Left lung (tissue), 10 donors: ENCODE results near the gene DGKB. TPM values are rescaled to one million over a fixed set of nuclear protein-coding genes. Genes with fewer than 3 reads are reported as not detected.

Source experiments
- ATAC-seq: fragments of 200-7000 bp; cut with Tn5 transposase; one replicate; pipeline ENCODE4 v1.9.1; 2020; ENCODE audit warnings: moderate library complexity
- DNase-seq, 4 donors: peaks; one replicate each; pipeline ENCODE4 v3.0.0-alpha.2; 2013 to 2020
- H3K27ac ChIP-seq, 2 donors: fragments of 200-600 bp; sonication (generic) in 1 of 2; one replicate each; pipeline versions ENCODE4 v1.5.0 to v1.8.0; 2020 to 2021
- H3K27me3 ChIP-seq, 2 donors: fragments of 200-600 bp; sonication (generic) in 1 of 2; one replicate each; pipeline versions ENCODE4 v1.5.0 to v1.8.0; 2020 to 2021
- H3K36me3 ChIP-seq, 2 donors: fragments of 200-600 bp; sonication (generic) in 1 of 2; one replicate each; pipeline versions ENCODE4 v1.5.0 to v1.8.0; 2020 to 2021
- H3K4me1 ChIP-seq, 2 donors: fragments of 200-600 bp; one replicate each; pipeline ENCODE4 v1.8.0; 2021
- H3K4me3 ChIP-seq, 2 donors: fragments of 200-600 bp; sonication (generic) in 1 of 2; one replicate each; pipeline versions ENCODE4 v1.5.0 to v1.8.0; 2020 to 2021; ENCODE audit warnings: mild to moderate bottlenecking in 1 of 2
- H3K9me3 ChIP-seq, 2 donors: fragments of 200-600 bp; sonication (generic) in 1 of 2; one replicate each; pipeline versions ENCODE4 v1.5.0 to v1.8.0; 2020 to 2021
- CTCF ChIP-seq, 2 donors: fragments of 200-600 bp; sonication (generic) in 1 of 2; IDR thresholded peaks; one replicate each; pipeline versions ENCODE4 v1.5.0 to v1.8.0; 2021; ENCODE audit warnings: antibody characterized with exemption in 2 of 2
- intact Hi-C, 2 donors: fragments of 100-400 bp; cut with DNase I; formaldehyde crosslinking; loops; one replicate each; pipeline versions ENCODE4 v1.11.2 to v1.14.2; 2022
- polyA plus RNA-seq, 6 donors: library from polyadenylated mRNA; unstranded; fragments of 120-200 nt; gene quantifications; one replicate each; pipeline ENCODE4 v1.2.1, GENCODE V29; 2013; ENCODE audit not compliant: insufficient read length in 6 of 6
- total RNA-seq, 2 donors: library from RNA; stranded (reverse); fragmentation: NEBNext Ultra II Directional; extraction: Animal tissue kit (Norgen Biotek cat#: 25700); gene quantifications; one replicate each; pipeline ENCODE4 v1.2.1, GENCODE V29; 2021
- donor health status: DM: no; HTN: yes; CAD: no.
- donor health status: DM: no; HTN: no; CAD: no.

DGKB gene
- total and polyA plus RNA-seq, 8 donors: 0.15 to 0.31 (median 0.27) TPM; not detected in 1

DNA sequence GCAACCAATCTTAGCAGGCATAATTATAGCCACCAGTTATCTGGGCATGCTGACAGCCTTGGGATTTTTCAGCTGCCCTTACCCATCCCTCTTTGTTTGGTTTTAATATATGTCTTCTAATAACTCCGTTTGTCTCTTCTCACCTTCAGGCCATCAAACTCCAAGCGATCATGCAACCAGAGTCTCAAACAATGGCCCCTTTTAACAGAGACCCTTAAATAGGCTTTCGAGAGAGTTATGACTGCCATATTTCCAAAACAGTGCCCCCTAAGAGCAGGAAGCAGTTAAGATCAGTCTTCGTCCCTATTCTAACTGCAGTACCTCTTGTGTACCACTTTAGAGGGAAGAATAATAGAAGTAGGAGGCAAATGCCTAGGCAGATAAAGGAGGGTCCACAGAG lies 157.5 kb downstream of the DGKB start:
- no peaks in the 10 kb centered on the region for H3K27me3 ChIP-seq
- no peak overlapping the region for H3K4me3 ChIP-seq
- intact Hi-C loops: no loop called here
- no peak overlapping the region for H3K27ac ChIP-seq
- no peaks in the 10 kb centered on the region for H3K36me3 ChIP-seq
- ATAC-seq (no peak), DNase-seq (no peak)
- no peak for TF ChIP-seq CTCF (IDR thresholded peaks at IDR 0.05)
- no peaks in the 10 kb centered on the region for H3K4me1 ChIP-seq
- peaks cover 0 to 55% of the 10 kb centered on the region in 2 donors for H3K9me3 ChIP-seq

DNA sequence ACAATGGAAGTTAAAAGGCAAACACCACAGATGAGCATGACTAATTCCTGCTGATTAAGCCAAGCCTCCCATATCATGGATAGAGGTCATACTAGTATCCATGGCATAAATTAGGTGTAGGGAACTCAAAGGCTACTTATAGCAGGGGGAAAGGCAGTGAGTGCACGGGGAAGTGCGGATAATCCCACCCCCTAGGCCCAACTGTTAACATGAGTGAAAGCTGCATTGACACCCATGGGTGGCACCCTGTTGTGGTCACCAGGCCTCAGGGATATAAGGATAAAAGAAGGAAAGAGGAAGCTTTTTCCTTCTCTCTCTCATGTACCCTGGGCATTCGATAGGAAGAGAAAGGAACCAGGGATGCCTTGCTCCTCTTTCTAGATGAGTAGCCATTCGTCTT lies 161.9 kb downstream of the DGKB start:
- ATAC-seq (no peak), DNase-seq (no peak)
- H3K27ac ChIP-seq: no peak overlapping the region
- no peaks in the 10 kb centered on the region for H3K4me1 ChIP-seq
- intact Hi-C loops: no loop called here
- H3K27me3 ChIP-seq: no peaks in the 10 kb centered on the region
- H3K9me3 ChIP-seq: peaks cover 0 to 68% of the 10 kb centered on the region in 2 donors
- no peak overlapping the region for H3K4me3 ChIP-seq
- H3K36me3 ChIP-seq: no peaks in the 10 kb centered on the region
- no peak for TF ChIP-seq CTCF (IDR thresholded peaks at IDR 0.05)

DNA sequence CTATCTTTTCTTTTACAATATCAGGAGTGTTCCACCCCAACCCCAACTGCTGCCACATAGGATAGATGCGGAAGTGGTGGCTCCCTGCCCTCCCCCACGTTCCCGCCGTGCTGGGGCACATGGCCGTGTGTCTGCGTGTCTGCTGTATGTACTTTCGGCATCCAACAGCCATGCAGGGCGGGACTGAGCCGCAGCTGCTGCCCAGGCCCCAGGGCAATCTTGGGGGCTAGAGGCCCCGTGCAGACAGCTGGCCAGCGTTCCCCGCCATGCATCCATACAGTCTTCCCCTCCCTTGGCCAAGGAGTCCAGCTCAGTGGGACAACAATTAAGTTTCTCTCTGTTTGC lies 162.7 kb downstream of the DGKB start:
- Histone ChIP-seq H3K27ac (no peak overlapping the region), H3K9me3 (peaks cover 0 to 61% of the 10 kb centered on the region in 2 donors), H3K27me3 (no peaks in the 10 kb centered on the region), H3K4me3 (no peak overlapping the region), H3K4me1 (no peaks in the 10 kb centered on the region), H3K36me3 (no peaks in the 10 kb centered on the region)
- ATAC-seq: no peak
- intact Hi-C loops: no loop called here
- DNase-seq: peak in 1 of 4 donors; percentile 59
- TF ChIP-seq CTCF (IDR thresholded peaks at IDR 0.05): no peak

DNA sequence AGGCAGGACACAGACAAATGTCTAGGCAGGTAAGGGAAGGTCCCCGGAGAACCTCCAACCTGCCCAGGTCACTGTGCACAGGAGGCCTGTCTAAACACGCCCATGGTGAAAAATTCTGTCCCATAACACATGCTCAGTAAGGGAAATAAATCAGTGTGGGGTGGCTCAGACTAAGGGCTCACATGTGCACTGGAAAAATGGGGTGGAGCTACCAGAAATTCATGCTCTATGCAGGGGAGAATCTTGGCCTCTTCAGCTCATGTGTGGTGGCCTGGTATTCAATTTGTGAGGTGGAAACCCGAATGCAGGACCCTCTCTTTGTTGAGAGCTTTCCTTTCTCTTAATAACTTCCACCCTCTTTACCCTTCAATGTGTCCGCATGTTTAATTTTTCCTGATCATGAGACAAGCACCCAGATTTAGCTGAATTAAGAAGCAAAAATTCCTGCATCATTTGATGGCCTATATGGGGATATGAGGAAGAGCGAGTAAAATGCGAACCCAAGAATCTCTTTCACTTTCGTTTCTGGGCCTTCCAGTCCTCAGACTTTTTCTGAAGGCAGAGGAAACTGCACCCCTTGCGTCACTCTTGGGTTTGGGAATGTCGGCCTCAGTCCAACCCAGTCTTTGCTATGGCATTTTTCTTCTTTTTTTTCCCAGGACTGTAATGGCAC lies 163.2 kb downstream of the DGKB start:
- intact Hi-C loops: no loop called here
- no peak for DNase-seq
- ATAC-seq: no peak
- no peaks in the 10 kb centered on the region for H3K4me1 ChIP-seq
- H3K27ac ChIP-seq: no peak overlapping the region
- no peak for TF ChIP-seq CTCF (IDR thresholded peaks at IDR 0.05)
- H3K27me3 ChIP-seq: no peaks in the 10 kb centered on the region
- no peak overlapping the region for H3K4me3 ChIP-seq
- H3K9me3 ChIP-seq: peaks cover 0 to 56% of the 10 kb centered on the region in 2 donors
- no peaks in the 10 kb centered on the region for H3K36me3 ChIP-seq

DNA sequence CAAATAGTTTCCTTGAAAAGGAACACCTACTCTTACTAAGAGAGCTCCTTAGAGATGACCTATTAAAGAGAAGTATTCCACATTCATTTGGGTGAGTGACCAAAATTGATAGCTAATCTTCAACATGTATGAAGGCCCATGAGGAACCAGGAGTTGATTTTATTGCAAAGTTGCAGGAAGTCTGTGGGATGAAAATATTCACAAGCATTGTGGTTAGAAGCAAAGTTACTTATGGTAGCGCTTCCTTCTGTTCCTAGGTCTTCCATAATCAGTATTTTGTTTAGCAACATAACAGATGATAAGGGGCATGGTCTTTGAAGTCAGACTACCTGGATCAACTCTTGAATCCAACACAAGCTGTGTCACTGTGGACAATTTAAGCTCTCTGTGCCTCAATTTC lies 164.5 kb downstream of the DGKB start:
- Histone ChIP-seq H3K4me3 (no peak overlapping the region), H3K4me1 (no peaks in the 10 kb centered on the region), H3K27ac (no peak overlapping the region), H3K9me3 (peaks cover 0 to 44% of the 10 kb centered on the region in 2 donors), H3K27me3 (no peaks in the 10 kb centered on the region), H3K36me3 (no peaks in the 10 kb centered on the region)
- intact Hi-C loops: no loop called here
- DNase-seq (no peak), ATAC-seq (no peak)
- no peak for TF ChIP-seq CTCF (IDR thresholded peaks at IDR 0.05)
